K562 (cell line): Measurements from ENCODE around the gene CAMSAP2. TPM values are rescaled to one million over a fixed set of nuclear protein-coding genes. Genes with fewer than 3 reads are reported as not detected.

Experiments
- ATAC-seq: fragments of 200-7000 bp; cut with Tn5 transposase; 3 replicates; pipeline ENCODE4 v1.9.1; 2020; ENCODE audit warnings: moderate library complexity
- BruUV-seq: library from RNA; stranded (reverse); fragments of 400-500 nt; replicated peaks from 2 replicates; lab custom pipeline; 2021; lab: Mats Ljungman, UMichigan
- CTCF ChIA-PET: fragments of 300-600 bp; formaldehyde crosslinking; extraction: SDS; loops from one replicate; lab custom pipeline; 2021; ENCODE audit warnings: low intra/inter-chr PET ratio; lab: Yijun Ruan, JAX
- POLR2A ChIA-PET: fragments of 300-600, 350-650 bp; sonication (Branson Sonifier 250); formaldehyde crosslinking; extraction: SDS; loops from one replicate; lab custom pipeline; 2021; ENCODE audit warnings: antibody characterized with exemption, inconsistent platforms; lab: Yijun Ruan, JAX
- DNase-seq, 4 experiments: peaks; one replicate each; pipeline versions ENCODE4 v3.0.0 to v3.0.0-alpha.2; 2011 to 2018; ENCODE audit warnings: low spot score in 3 of 4, mixed read lengths in 3 of 4; ENCODE audit errors: extremely low read depth in 1 of 4
- FAIRE-seq: peaks from 2 replicates; lab custom pipeline; 2011; peaks lifted over from hg19 to GRCh38; lab: Jason Lieb, UNC
- H2AFZ ChIP-seq: 2 replicates; pipeline ENCODE4 v1.6.0; 2011; ENCODE audit warnings: low read depth, low read length, control low read depth, inconsistent platforms
- H3K27ac ChIP-seq: fragments of 200-600 bp; 3 replicates; pipeline ENCODE4 v1.8.0; 2011; ENCODE audit warnings: low read depth, mild to moderate bottlenecking, control low read depth, inconsistent platforms, low read length, moderate library complexity, mixed read lengths; ENCODE audit errors: extremely low read depth
- H3K27me3 ChIP-seq, 2 experiments: fragments of 300-600 bp in 1 of 2; 2 replicates in 1 of 2; 3 replicates in 1 of 2; pipeline versions ENCODE4 v1.6.0 to v1.8.0; 2011; ENCODE audit warnings: inconsistent platforms in 2 of 2, low read length in 2 of 2, mild to moderate bottlenecking in 1 of 2, mixed read lengths in 1 of 2, moderate library complexity in 1 of 2; ENCODE audit not compliant: control insufficient read depth in 2 of 2, insufficient read depth in 2 of 2
- H3K36me3 ChIP-seq: fragments of 300-600 bp; 3 replicates; pipeline ENCODE4 v1.8.0; 2011; ENCODE audit warnings: mild to moderate bottlenecking, low read length, inconsistent platforms; ENCODE audit not compliant: control insufficient read depth, insufficient read depth
- H3K4me1 ChIP-seq, 2 experiments: fragments of 200-600 bp in 1 of 2; replicated peaks in 1 of 2; 2 replicates in 1 of 2; 3 replicates in 1 of 2; pipeline versions ENCODE4 v1.5.1 to v1.8.0; 2011; ENCODE audit warnings: inconsistent platforms in 2 of 2, low read length in 2 of 2, mild to moderate bottlenecking in 1 of 2, mixed read lengths in 1 of 2, moderate library complexity in 1 of 2; ENCODE audit not compliant: control insufficient read depth in 2 of 2, insufficient read depth in 2 of 2
- H3K4me2 ChIP-seq: 2 replicates; pipeline ENCODE4 v1.6.1; 2011; ENCODE audit warnings: low read length, control low read depth, inconsistent platforms, mixed read lengths; ENCODE audit not compliant: insufficient read depth
- H3K4me3 ChIP-seq: fragments of 200-600 bp; sonication (generic), shearing (Covaris generic); 2 replicates; pipeline ENCODE4 v1.5.1; 2016; ENCODE audit warnings: control low read depth, inconsistent platforms
- H3K79me2 ChIP-seq: fragments of 200-600 bp; 3 replicates; pipeline ENCODE4 v1.8.0; 2011; ENCODE audit warnings: low read length, inconsistent platforms; ENCODE audit not compliant: control insufficient read depth, insufficient read depth
- H3K9ac ChIP-seq, 2 experiments: 2 replicates each; pipeline versions ENCODE4 v1.6.0 to v1.6.1; 2011; ENCODE audit warnings: low read depth in 2 of 2, low read length in 2 of 2, control low read depth in 1 of 2, inconsistent platforms in 1 of 2, mild to moderate bottlenecking in 1 of 2, mixed read lengths in 1 of 2; ENCODE audit not compliant: insufficient read depth in 1 of 2
- H3K9me1 ChIP-seq: one replicate; pipeline ENCODE4 v1.6.0; 2011; ENCODE audit warnings: inconsistent platforms, mild to moderate bottlenecking, low read length, moderate library complexity; ENCODE audit not compliant: control insufficient read depth, insufficient read depth
- H3K9me3 ChIP-seq: replicated peaks from 2 replicates; pipeline ENCODE4 v1.5.1; 2011; ENCODE audit warnings: low read depth, low read length, inconsistent platforms; ENCODE audit not compliant: control insufficient read depth, insufficient read depth
- H4K20me1 ChIP-seq: replicated peaks from 2 replicates; pipeline ENCODE4 v1.6.1; 2011; ENCODE audit warnings: low read length, inconsistent platforms, mixed read lengths; ENCODE audit not compliant: control insufficient read depth, insufficient read depth
- CBX2 ChIP-seq: fragments of 200-600 bp; sonication (generic); IDR thresholded peaks from one replicate; pipeline ENCODE4 v1.6.1; 2012; ENCODE audit warnings: mild to moderate bottlenecking, low read length, inconsistent platforms; ENCODE audit not compliant: insufficient read depth, poor library complexity, severe bottlenecking
- CBX8 ChIP-seq: fragments of 200-600 bp; sonication (generic); IDR thresholded peaks from 2 replicates; pipeline ENCODE4 v1.6.1; 2012; ENCODE audit warnings: borderline replicate concordance, mixed run types, low read depth, mild to moderate bottlenecking, moderate library complexity, mixed read lengths, low read length, control low read depth, inconsistent platforms; ENCODE audit not compliant: poor library complexity, severe bottlenecking; ENCODE audit errors: extremely low read depth
- CSDE1 ChIP-seq, 2 experiments: fragments of 450-650 bp; IDR thresholded peaks; 2 replicates each; pipeline ENCODE4 v1.6.1; 2016; ENCODE audit warnings: mild to moderate bottlenecking in 1 of 2
- FIP1L1 ChIP-seq: fragments of 200-400 bp; formaldehyde crosslinking; IDR thresholded peaks from 2 replicates; pipeline ENCODE4 v1.6.1; 2018; ENCODE audit warnings: mild to moderate bottlenecking, low read depth, low read length; ENCODE audit not compliant: poor library complexity, severe bottlenecking
- FOXA3 ChIP-seq, 2 experiments: fragments of 450-650 bp in 1 of 2; sonication (generic) in 1 of 2; formaldehyde crosslinking; IDR thresholded peaks in 1 of 2; conservative IDR thresholded peaks in 1 of 2; 2 replicates each; pipeline versions ENCODE4 v1.4.0 to v1.8.0; 2020 to 2022; ENCODE audit warnings: mild to moderate bottlenecking in 2 of 2, missing genetic modification reagents in 1 of 2
- RBM34 ChIP-seq: fragments of 200-400 bp; formaldehyde crosslinking; IDR thresholded peaks from 2 replicates; pipeline ENCODE4 v1.6.1; 2018; ENCODE audit warnings: low read length, borderline replicate concordance; ENCODE audit not compliant: insufficient read depth
- U2AF1 ChIP-seq: fragments of 200-400 bp; formaldehyde crosslinking; optimal IDR thresholded peaks from 2 replicates; pipeline ENCODE3; 2017; ENCODE audit warnings: mild to moderate bottlenecking, low read depth, low read length, moderate library complexity
- USF2 ChIP-seq: sonication (generic); formaldehyde crosslinking; IDR thresholded peaks from 2 replicates; pipeline ENCODE4 v1.5.0; 2020; ENCODE audit warnings: missing genetic modification reagents
- VEZF1 ChIP-seq: fragments of 200-800 bp; sonication (Bioruptor generic); IDR thresholded peaks from 2 replicates; pipeline ENCODE4 v1.6.1; 2017; ENCODE audit warnings: missing genetic modification characterization, missing compliant biosample characterization
- ZNF644 ChIP-seq: fragments of 200-800 bp; sonication (Bioruptor generic); IDR thresholded peaks from 2 replicates; pipeline ENCODE4 v1.6.1; 2016; ENCODE audit warnings: low read depth, missing genetic modification characterization, missing compliant biosample characterization
- WGBS: fragments of 100-300 bp; shearing (Covaris generic); methylation state at CpG from one replicate; pipeline ENCODE4 v1.1.6; 2016; ENCODE audit warnings: low coverage, mixed read lengths; ENCODE audit not compliant: insufficient coverage; ENCODE audit errors: missing lambda C conversion rate; 5-methylcytosine and 5-hydroxymethylcytosine counted together
- in situ Hi-C: fragments of 300-500 bp; cut with MboI; formaldehyde crosslinking; loops from 4 replicates; pipeline ENCODE4 v1.15.0; 2018; ENCODE audit warnings: inconsistent platforms, mixed read lengths
- intact Hi-C: fragments of 100-400 bp; cut with micrococcal nuclease; formaldehyde crosslinking; loops from 2 replicates; pipeline ENCODE4 v1.14.2; 2022
- polyA plus RNA-seq, 8 experiments: library from polyadenylated mRNA; depleted of rRNA in 4 of 8; stranded (reverse) in 5 of 8; unstranded in 3 of 8; fragments of >200 nt; fragmentation: Nextera tagmentation in 2 of 8; fragmentation: Illumina TruSeq in 1 of 8; extraction: Ambion mirVana in 2 of 8; extraction: Trizol in 1 of 8; gene quantifications; 2 replicates each; pipeline versions ENCODE4 v1.2.1 to v1.2.3, GENCODE V29; 2011 to 2014; ENCODE audit warnings: inconsistent platforms in 1 of 8, missing spikeins in 1 of 8
- total RNA-seq, 7 experiments: library from RNA; depleted of rRNA in 6 of 7; stranded (reverse); fragments of >200 nt in 6 of 7; fragmentation: Illumina TruSeq in 2 of 7; extraction: Trizol in 2 of 7; gene quantifications; 2 replicates each; pipeline versions ENCODE4 v1.2.1 to v1.2.3, GENCODE V29; 2011 to 2021; ENCODE audit warnings: low replicate concordance in 1 of 7
- TF ChIP-seq, protein P1 (sequence below): sonication (generic); formaldehyde crosslinking; IDR thresholded peaks from 2 replicates; pipeline ENCODE4 v1.8.1; 2022; ENCODE audit warnings: missing genetic modification reagents
- TF ChIP-seq, protein P2 (sequence below): sonication (generic); formaldehyde crosslinking; IDR thresholded peaks from 2 replicates; pipeline ENCODE4 v1.9.0; 2022; ENCODE audit warnings: mild to moderate bottlenecking, missing genetic modification reagents
- TF ChIP-seq, protein P3 (sequence below): fragments of 250-450 bp; sonication (Bioruptor Pico); IDR thresholded peaks from 2 replicates; pipeline ENCODE4 v1.4.0; 2020; ENCODE audit warnings: mild to moderate bottlenecking

Gene CAMSAP2
- total and polyA plus RNA-seq, 9 of the 15 experiments (the other 6 are each of a cell fraction or from before 2014, with no cell fraction given): 1.4 to 7.5 (median 2.7) TPM

DNA sequence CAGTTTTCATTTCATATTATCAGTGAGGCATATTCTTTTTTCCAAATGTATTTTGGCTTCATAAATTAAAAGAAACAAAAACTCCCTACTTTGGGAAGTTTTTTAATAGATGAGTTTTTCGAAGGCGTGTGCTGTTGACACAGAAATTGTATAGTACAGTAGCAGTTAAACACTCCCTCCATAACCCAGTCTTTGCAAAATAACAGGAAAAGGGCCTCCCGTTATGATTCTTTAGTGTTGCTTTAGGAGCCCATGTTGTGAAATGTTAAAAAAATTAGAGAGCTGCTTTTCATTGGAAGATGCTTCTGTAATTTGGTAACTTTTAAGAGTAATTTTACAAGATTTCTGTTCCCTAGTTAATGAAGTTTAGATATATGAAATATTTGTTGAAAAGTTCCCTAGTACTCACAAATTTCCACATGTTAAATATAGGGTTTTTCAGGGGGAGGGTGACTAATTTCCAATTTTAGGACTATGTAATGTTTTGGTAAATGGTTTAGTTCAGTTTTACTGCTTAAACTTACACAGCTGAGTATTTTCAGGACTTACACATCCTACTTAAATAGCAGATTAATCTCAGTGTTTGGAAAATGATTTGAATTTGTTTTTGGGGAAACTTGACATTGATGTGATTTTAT lies 2.0 kb downstream of the CAMSAP2 start:
- POLR2A ChIA-PET: no interaction called here
- TF ChIP-seq FOXA3 (CRISPR knock-in tag; conservative IDR thresholded peaks at IDR 0.05 in 1 of 2, IDR thresholded peaks at IDR 0.05 in 1 of 2) (no peak), CBX2 (peak; percentile 86), FIP1L1 (no peak), CBX8 (peak; percentile 90), USF2 (no peak), CSDE1 (IDR thresholded peaks at IDR 0.05) (no peak), VEZF1 (0 out of 2 replicates have a peak, but pooled peaks have one; percentile 13), U2AF1 (no peak), RBM34 (no peak), ZNF644 (tag) (no peak)
- TF ChIP-seq, protein P1, sequence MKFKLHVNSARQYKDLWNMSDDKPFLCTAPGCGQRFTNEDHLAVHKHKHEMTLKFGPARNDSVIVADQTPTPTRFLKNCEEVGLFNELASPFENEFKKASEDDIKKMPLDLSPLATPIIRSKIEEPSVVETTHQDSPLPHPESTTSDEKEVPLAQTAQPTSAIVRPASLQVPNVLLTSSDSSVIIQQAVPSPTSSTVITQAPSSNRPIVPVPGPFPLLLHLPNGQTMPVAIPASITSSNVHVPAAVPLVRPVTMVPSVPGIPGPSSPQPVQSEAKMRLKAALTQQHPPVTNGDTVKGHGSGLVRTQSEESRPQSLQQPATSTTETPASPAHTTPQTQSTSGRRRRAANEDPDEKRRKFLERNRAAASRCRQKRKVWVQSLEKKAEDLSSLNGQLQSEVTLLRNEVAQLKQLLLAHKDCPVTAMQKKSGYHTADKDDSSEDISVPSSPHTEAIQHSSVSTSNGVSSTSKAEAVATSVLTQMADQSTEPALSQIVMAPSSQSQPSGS (CRISPR knock-in tag): no peak
- TF ChIP-seq, protein P2, sequence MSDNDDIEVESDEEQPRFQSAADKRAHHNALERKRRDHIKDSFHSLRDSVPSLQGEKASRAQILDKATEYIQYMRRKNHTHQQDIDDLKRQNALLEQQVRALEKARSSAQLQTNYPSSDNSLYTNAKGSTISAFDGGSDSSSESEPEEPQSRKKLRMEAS (CRISPR knock-in tag): no peak
- TF ChIP-seq, protein P3, sequence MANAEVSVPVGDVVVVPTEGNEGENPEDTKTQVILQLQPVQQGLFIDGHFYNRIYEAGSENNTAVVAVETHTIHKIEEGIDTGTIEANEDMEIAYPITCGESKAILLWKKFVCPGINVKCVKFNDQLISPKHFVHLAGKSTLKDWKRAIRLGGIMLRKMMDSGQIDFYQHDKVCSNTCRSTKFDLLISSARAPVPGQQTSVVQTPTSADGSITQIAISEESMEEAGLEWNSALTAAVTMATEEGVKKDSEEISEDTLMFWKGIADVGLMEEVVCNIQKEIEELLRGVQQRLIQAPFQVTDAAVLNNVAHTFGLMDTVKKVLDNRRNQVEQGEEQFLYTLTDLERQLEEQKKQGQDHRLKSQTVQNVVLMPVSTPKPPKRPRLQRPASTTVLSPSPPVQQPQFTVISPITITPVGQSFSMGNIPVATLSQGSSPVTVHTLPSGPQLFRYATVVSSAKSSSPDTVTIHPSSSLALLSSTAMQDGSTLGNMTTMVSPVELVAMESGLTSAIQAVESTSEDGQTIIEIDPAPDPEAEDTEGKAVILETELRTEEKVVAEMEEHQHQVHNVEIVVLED (CRISPR knock-in tag): no peak

More for the DNA sequence above, 2.0 kb downstream of the CAMSAP2 start:
- H3K27me3 ChIP-seq: no peaks in the 10 kb centered on the region
- no peaks in the 10 kb centered on the region for H3K9me3 ChIP-seq
- no peak overlapping the region for H3K4me3 ChIP-seq
- H2AFZ ChIP-seq: no peak overlapping the region
- in situ Hi-C loops (no loop called here), intact Hi-C loops (no loop called here)
- ATAC-seq (no peak), DNase-seq (no peak), FAIRE-seq (no peak)
- H3K36me3 ChIP-seq: no peaks in the 10 kb centered on the region
- no peaks in the 10 kb centered on the region for H4K20me1 ChIP-seq
- BruUV-seq: TSS peak; percentile 32
- no peak overlapping the region for H3K4me2 ChIP-seq
- CTCF ChIA-PET: no interaction called here
- no peak overlapping the region for H3K9ac ChIP-seq
- no peaks in the 10 kb centered on the region for H3K9me1 ChIP-seq
- H3K27ac ChIP-seq: no peak overlapping the region
- WGBS: 61% methylated on average over 3 of the region's 3 CpGs
- H3K4me1 ChIP-seq: peaks cover 10 to 11% of the 10 kb centered on the region in 2 experiments; a peak in 3 of 5 replicates
- H3K79me2 ChIP-seq: no peaks in the 10 kb centered on the region
